Astrocyte (in vitro differentiated cells and primary cell): ENCODE results near the gene TAGLN2.

ENCODE experiments used
- EZH2 ChIP-seq: IDR thresholded peaks from 2 replicates; pipeline ENCODE4 v1.6.1; 2012; ENCODE audit warnings: mild to moderate bottlenecking, low read length, inconsistent platforms; ENCODE audit not compliant: insufficient read depth
- TF ChIP-seq, protein P1 (sequence below): IDR thresholded peaks from 2 replicates; pipeline ENCODE4 v1.5.1; 2011; ENCODE audit warnings: low read depth, mild to moderate bottlenecking, inconsistent platforms, low read length, moderate library complexity; ENCODE audit not compliant: insufficient read depth

DNA sequence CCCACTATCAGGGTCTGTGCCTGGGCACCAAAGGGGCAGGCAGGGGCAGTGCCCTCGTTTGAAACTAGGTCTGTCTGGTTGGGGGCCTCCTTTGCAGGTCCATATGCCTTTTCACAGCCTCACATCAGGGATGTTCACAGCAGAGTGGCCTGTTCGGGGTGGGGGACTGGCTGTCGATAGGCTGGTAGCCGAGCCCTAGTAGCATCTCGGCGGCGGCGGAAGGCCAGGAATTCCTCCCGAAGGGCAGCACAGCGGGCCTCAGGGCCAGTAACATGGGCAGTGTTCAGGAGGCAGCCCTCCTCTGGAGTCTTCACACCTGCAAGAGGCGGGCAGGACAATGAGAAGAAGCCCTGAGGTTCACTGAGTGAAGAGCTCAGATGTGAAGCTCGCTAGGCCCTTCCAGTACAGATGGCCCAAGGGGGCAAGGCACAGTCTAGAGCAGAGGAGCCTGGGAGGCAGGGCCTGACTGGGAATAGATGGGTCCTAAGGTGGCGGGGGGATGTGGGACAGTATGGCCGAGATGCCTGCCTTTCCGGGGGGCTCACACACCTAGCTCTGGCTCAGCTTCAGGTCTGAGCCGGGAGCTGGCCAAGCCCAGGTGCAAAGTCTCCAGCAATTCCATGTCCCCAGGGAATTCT, 2.0 kb upstream of the TAGLN2 start:
- TF ChIP-seq, protein P1, sequence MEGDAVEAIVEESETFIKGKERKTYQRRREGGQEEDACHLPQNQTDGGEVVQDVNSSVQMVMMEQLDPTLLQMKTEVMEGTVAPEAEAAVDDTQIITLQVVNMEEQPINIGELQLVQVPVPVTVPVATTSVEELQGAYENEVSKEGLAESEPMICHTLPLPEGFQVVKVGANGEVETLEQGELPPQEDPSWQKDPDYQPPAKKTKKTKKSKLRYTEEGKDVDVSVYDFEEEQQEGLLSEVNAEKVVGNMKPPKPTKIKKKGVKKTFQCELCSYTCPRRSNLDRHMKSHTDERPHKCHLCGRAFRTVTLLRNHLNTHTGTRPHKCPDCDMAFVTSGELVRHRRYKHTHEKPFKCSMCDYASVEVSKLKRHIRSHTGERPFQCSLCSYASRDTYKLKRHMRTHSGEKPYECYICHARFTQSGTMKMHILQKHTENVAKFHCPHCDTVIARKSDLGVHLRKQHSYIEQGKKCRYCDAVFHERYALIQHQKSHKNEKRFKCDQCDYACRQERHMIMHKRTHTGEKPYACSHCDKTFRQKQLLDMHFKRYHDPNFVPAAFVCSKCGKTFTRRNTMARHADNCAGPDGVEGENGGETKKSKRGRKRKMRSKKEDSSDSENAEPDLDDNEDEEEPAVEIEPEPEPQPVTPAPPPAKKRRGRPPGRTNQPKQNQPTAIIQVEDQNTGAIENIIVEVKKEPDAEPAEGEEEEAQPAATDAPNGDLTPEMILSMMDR: no peak
- TF ChIP-seq EZH2: no peak
